Measurements from ENCODE around the gene TRABD2B. TPM values are rescaled to one million over a fixed set of nuclear protein-coding genes. Genes with fewer than 3 reads are reported as not detected.

The TRABD2B gene
- total RNA-seq, 3 donors from 2014 or later (not counting 1 experiment from before 2014, with no cell fraction given), result not detected

- H3K9me3 ChIP-seq (ENCODE audit: control insufficient read depth, insufficient read depth, low read length), result no peaks in the 10 kb centered on the region
- DNase-seq (no peak), ATAC-seq (no peak)
- H3K4me3 ChIP-seq (ENCODE audit: low read length), result no peak overlapping the region
- H3K9me3 Mint-ChIP-seq, result no peaks in the 10 kb centered on the region
- H3K36me3 ChIP-seq (ENCODE audit: control insufficient read depth, insufficient read depth, low read length), result no peaks in the 10 kb centered on the region
- intact Hi-C loops (cut with micrococcal nuclease), result no loop called here
- TF ChIP-seq CTCF (IDR thresholded peaks at IDR 0.05), result no peak
- no peaks in the 10 kb centered on the region for H3K4me1 ChIP-seq (ENCODE audit: control insufficient read depth, insufficient read depth, low read length)
- H3K27me3 Mint-ChIP-seq (ENCODE audit: low read depth in 2 of 2), result peaks cover 0 to 16% of the 10 kb centered on the region in 2 donors
- H3K27ac ChIP-seq (ENCODE audit: low read length), result no peak overlapping the region
- WGBS (ENCODE audit: insufficient coverage), result 90% methylated on average over 5 of the region's 5 CpGs
- H3K36me3 Mint-ChIP-seq, result no peaks in the 10 kb centered on the region
- no peak overlapping the region for H3K4me3 Mint-ChIP-seq
- peaks cover 2% of the 10 kb centered on the region for H3K27me3 ChIP-seq (ENCODE audit: control insufficient read depth, insufficient read depth, low read length)
- H3K4me1 Mint-ChIP-seq, result no peaks in the 10 kb centered on the region
- H3K27ac Mint-ChIP-seq, result no peak overlapping the region
Observed at GRCh38 chr1:47937586-47938254, 59.5 kb downstream of the TRABD2B start.

GRCh38 chr1:47936916-47937551 lies 60.2 kb downstream of the TRABD2B start:
- H3K4me3 Mint-ChIP-seq, result no peak overlapping the region
- no peaks in the 10 kb centered on the region for H3K36me3 Mint-ChIP-seq
- Histone ChIP-seq H3K4me3 (ENCODE audit: low read length) (no peak overlapping the region), H3K9me3 (ENCODE audit: control insufficient read depth, insufficient read depth, low read length) (no peaks in the 10 kb centered on the region), H3K27me3 (ENCODE audit: control insufficient read depth, insufficient read depth, low read length) (peaks cover 2% of the 10 kb centered on the region), H3K27ac (ENCODE audit: low read length) (no peak overlapping the region), H3K36me3 (ENCODE audit: control insufficient read depth, insufficient read depth, low read length) (no peaks in the 10 kb centered on the region), H3K4me1 (ENCODE audit: control insufficient read depth, insufficient read depth, low read length) (no peaks in the 10 kb centered on the region)
- intact Hi-C loops (cut with micrococcal nuclease), result no loop called here
- WGBS (ENCODE audit: insufficient coverage), result 100% methylated on average over 1 of the region's 1 CpG
- H3K27me3 Mint-ChIP-seq (ENCODE audit: low read depth in 2 of 2), result peaks cover 5 to 19% of the 10 kb centered on the region in 2 donors
- no peaks in the 10 kb centered on the region for H3K9me3 Mint-ChIP-seq
- DNase-seq (no peak), ATAC-seq (no peak)
- no peak for TF ChIP-seq CTCF (IDR thresholded peaks at IDR 0.05)
- no peaks in the 10 kb centered on the region for H3K4me1 Mint-ChIP-seq
- no peak overlapping the region for H3K27ac Mint-ChIP-seq

- ATAC-seq (no peak), DNase-seq (no peak)
- H3K4me1 ChIP-seq (ENCODE audit: control insufficient read depth, insufficient read depth, low read length), result no peaks in the 10 kb centered on the region
- intact Hi-C loops (cut with micrococcal nuclease), result no loop called here
- WGBS (ENCODE audit: insufficient coverage), result 81% methylated on average over 1 of the region's 1 CpG
- no peaks in the 10 kb centered on the region for H3K9me3 ChIP-seq (ENCODE audit: control insufficient read depth, insufficient read depth, low read length)
- no peak overlapping the region for H3K4me3 ChIP-seq (ENCODE audit: low read length)
- H3K36me3 ChIP-seq (ENCODE audit: control insufficient read depth, insufficient read depth, low read length), result no peaks in the 10 kb centered on the region
- peaks cover 2% of the 10 kb centered on the region for H3K27me3 ChIP-seq (ENCODE audit: control insufficient read depth, insufficient read depth, low read length)
- Mint-ChIP-seq H3K4me3 (no peak overlapping the region), H3K36me3 (no peaks in the 10 kb centered on the region), H3K9me3 (no peaks in the 10 kb centered on the region), H3K27ac (no peak overlapping the region), H3K27me3 (ENCODE audit: low read depth in 2 of 2) (peaks cover 15 to 16% of the 10 kb centered on the region in 2 donors), H3K4me1 (no peaks in the 10 kb centered on the region)
- H3K27ac ChIP-seq (ENCODE audit: low read length), result no peak overlapping the region
- no peak for TF ChIP-seq CTCF (IDR thresholded peaks at IDR 0.05)
Observed at GRCh38 chr1:47935856-47936255, 61.3 kb downstream of the TRABD2B start.

Data from natural killer cell (primary cell).